ENCODE data around the gene LYPD6B. TPM values are rescaled to one million over a fixed set of nuclear protein-coding genes. Genes with fewer than 3 reads are reported as not detected.

The LYPD6B gene
- total RNA-seq, 1 donor from 2014 or later: not detected

GRCh38 chr2:149152469-149152953, 114.0 kb downstream of the LYPD6B start:
- Mint-ChIP-seq H3K4me3 (ENCODE audit: low read depth) (no peak overlapping the region), H3K4me1 (ENCODE audit: low read depth) (no peaks in the 10 kb centered on the region), H3K27me3 (ENCODE audit: low read depth) (peaks cover 14% of the 10 kb centered on the region), H3K9me3 (no peaks in the 10 kb centered on the region), H3K27ac (no peak overlapping the region), H3K36me3 (ENCODE audit: low read depth) (no peaks in the 10 kb centered on the region)
- intact Hi-C loops (cut with micrococcal nuclease): no loop called here
- no peak for DNase-seq (ENCODE audit: low spot score)

- Mint-ChIP-seq H3K4me1 (ENCODE audit: low read depth) (no peaks in the 10 kb centered on the region), H3K27me3 (ENCODE audit: low read depth) (peaks cover 21% of the 10 kb centered on the region)
These were observed 116.9 kb downstream of the LYPD6B start for GRCh38 chr2:149155196-149155969.

GRCh38 chr2:149155988-149156387, 117.5 kb downstream of the LYPD6B start:
- Mint-ChIP-seq H3K27me3 (ENCODE audit: low read depth) (peaks cover 21% of the 10 kb centered on the region), H3K4me1 (ENCODE audit: low read depth) (peaks cover 6% of the 10 kb centered on the region), H3K4me3 (ENCODE audit: low read depth) (no peak overlapping the region), H3K27ac (no peak overlapping the region), H3K9me3 (no peaks in the 10 kb centered on the region), H3K36me3 (ENCODE audit: low read depth) (no peaks in the 10 kb centered on the region)
- intact Hi-C loops (cut with micrococcal nuclease): no loop called here
- DNase-seq (ENCODE audit: low spot score): no peak

More at GRCh38 chr2:149155196-149155969, 116.9 kb downstream of the LYPD6B start:
- Mint-ChIP-seq H3K27ac (no peak overlapping the region), H3K4me3 (ENCODE audit: low read depth) (no peak overlapping the region), H3K9me3 (no peaks in the 10 kb centered on the region), H3K36me3 (ENCODE audit: low read depth) (no peaks in the 10 kb centered on the region)
- no peak for DNase-seq (ENCODE audit: low spot score)
- intact Hi-C loops (cut with micrococcal nuclease): no loop called here

- no peaks in the 10 kb centered on the region for H3K9me3 Mint-ChIP-seq
- no peak for DNase-seq (ENCODE audit: low spot score)
- intact Hi-C loops (cut with micrococcal nuclease): no loop called here
- H3K4me1 Mint-ChIP-seq (ENCODE audit: low read depth): peaks cover 13% of the 10 kb centered on the region
- peaks cover 18% of the 10 kb centered on the region for H3K27me3 Mint-ChIP-seq (ENCODE audit: low read depth)
- H3K4me3 Mint-ChIP-seq (ENCODE audit: low read depth): no peak overlapping the region
- no peak overlapping the region for H3K27ac Mint-ChIP-seq
- H3K36me3 Mint-ChIP-seq (ENCODE audit: low read depth): no peaks in the 10 kb centered on the region
These were observed 118.7 kb downstream of the LYPD6B start for GRCh38 chr2:149156971-149157740.

- Mint-ChIP-seq H3K4me1 (ENCODE audit: low read depth) (peaks cover 13% of the 10 kb centered on the region), H3K27me3 (ENCODE audit: low read depth) (peaks cover 28% of the 10 kb centered on the region), H3K36me3 (ENCODE audit: low read depth) (no peaks in the 10 kb centered on the region), H3K27ac (no peak overlapping the region), H3K9me3 (no peaks in the 10 kb centered on the region), H3K4me3 (ENCODE audit: low read depth) (no peak overlapping the region)
- intact Hi-C loops (cut with micrococcal nuclease): no loop called here
- DNase-seq (ENCODE audit: low spot score): no peak
These were observed 120.5 kb downstream of the LYPD6B start for GRCh38 chr2:149158957-149159356.

- H3K4me3 Mint-ChIP-seq (ENCODE audit: low read depth): no peak overlapping the region
- intact Hi-C loops (cut with micrococcal nuclease): loop anchor here (2.0 kb wide), 1 partner anchor 91 kb away; no protein-coding TSS in a partner anchor
- H3K36me3 Mint-ChIP-seq (ENCODE audit: low read depth): no peaks in the 10 kb centered on the region
- no peak overlapping the region for H3K27ac Mint-ChIP-seq
- peaks cover 30% of the 10 kb centered on the region for H3K27me3 Mint-ChIP-seq (ENCODE audit: low read depth)
- H3K4me1 Mint-ChIP-seq (ENCODE audit: low read depth): peaks cover 13% of the 10 kb centered on the region
- no peak for DNase-seq (ENCODE audit: low spot score)
- H3K9me3 Mint-ChIP-seq: no peaks in the 10 kb centered on the region
These were observed 121.7 kb downstream of the LYPD6B start for GRCh38 chr2:149160195-149160594.

- H3K27ac Mint-ChIP-seq: no peak overlapping the region
- intact Hi-C loops (cut with micrococcal nuclease): loop anchor here (2.0 kb wide), 1 partner anchor 92 kb away; no protein-coding TSS in a partner anchor
- H3K4me3 Mint-ChIP-seq (ENCODE audit: low read depth): no peak overlapping the region
- H3K9me3 Mint-ChIP-seq: no peaks in the 10 kb centered on the region
- peaks cover 13% of the 10 kb centered on the region for H3K4me1 Mint-ChIP-seq (ENCODE audit: low read depth)
- no peak for DNase-seq (ENCODE audit: low spot score)
- H3K36me3 Mint-ChIP-seq (ENCODE audit: low read depth): no peaks in the 10 kb centered on the region
- H3K27me3 Mint-ChIP-seq (ENCODE audit: low read depth): peaks cover 32% of the 10 kb centered on the region
These were observed 122.3 kb downstream of the LYPD6B start for GRCh38 chr2:149160701-149161217.

GRCh38 chr2:149161481-149162225, 123.2 kb downstream of the LYPD6B start:
- intact Hi-C loops (cut with micrococcal nuclease): loop anchor here (2.0 kb wide), 1 partner anchor 93 kb away; no protein-coding TSS in a partner anchor

GRCh38 chr2:149164296-149164695, 125.8 kb downstream of the LYPD6B start:
- intact Hi-C loops (cut with micrococcal nuclease): no loop called here
- peaks cover 25% of the 10 kb centered on the region for H3K27me3 Mint-ChIP-seq (ENCODE audit: low read depth)
- H3K27ac Mint-ChIP-seq: no peak overlapping the region

More at GRCh38 chr2:149161481-149162225, 123.2 kb downstream of the LYPD6B start:
- Mint-ChIP-seq H3K36me3 (ENCODE audit: low read depth) (no peaks in the 10 kb centered on the region), H3K27ac (no peak overlapping the region), H3K4me1 (ENCODE audit: low read depth) (peaks cover 15% of the 10 kb centered on the region), H3K27me3 (ENCODE audit: low read depth) (peaks cover 33% of the 10 kb centered on the region), H3K9me3 (no peaks in the 10 kb centered on the region), H3K4me3 (ENCODE audit: low read depth) (no peak overlapping the region)
- no peak for DNase-seq (ENCODE audit: low spot score)

GRCh38 chr2:149164827-149165226, 126.3 kb downstream of the LYPD6B start:
- H3K27me3 Mint-ChIP-seq (ENCODE audit: low read depth): peaks cover 25% of the 10 kb centered on the region
- no peaks in the 10 kb centered on the region for H3K9me3 Mint-ChIP-seq
- H3K27ac Mint-ChIP-seq: no peak overlapping the region
- peaks cover 20% of the 10 kb centered on the region for H3K4me1 Mint-ChIP-seq (ENCODE audit: low read depth)
- intact Hi-C loops (cut with micrococcal nuclease): no loop called here
- DNase-seq (ENCODE audit: low spot score): no peak
- no peak overlapping the region for H3K4me3 Mint-ChIP-seq (ENCODE audit: low read depth)
- H3K36me3 Mint-ChIP-seq (ENCODE audit: low read depth): no peaks in the 10 kb centered on the region

More at GRCh38 chr2:149164296-149164695, 125.8 kb downstream of the LYPD6B start:
- DNase-seq (ENCODE audit: low spot score): no peak
- Mint-ChIP-seq H3K4me1 (ENCODE audit: low read depth) (peaks cover 19% of the 10 kb centered on the region), H3K36me3 (ENCODE audit: low read depth) (no peaks in the 10 kb centered on the region), H3K4me3 (ENCODE audit: low read depth) (no peak overlapping the region), H3K9me3 (no peaks in the 10 kb centered on the region)

- Mint-ChIP-seq H3K27ac (no peak overlapping the region), H3K36me3 (ENCODE audit: low read depth) (no peaks in the 10 kb centered on the region), H3K9me3 (peaks cover 13% of the 10 kb centered on the region), H3K4me1 (ENCODE audit: low read depth) (peaks cover 7% of the 10 kb centered on the region), H3K27me3 (ENCODE audit: low read depth) (peaks cover 28% of the 10 kb centered on the region), H3K4me3 (ENCODE audit: low read depth) (no peak overlapping the region)
- intact Hi-C loops (cut with micrococcal nuclease): no loop called here
- peak; percentile 14 for DNase-seq (ENCODE audit: low spot score)
These were observed 128.7 kb downstream of the LYPD6B start for GRCh38 chr2:149167001-149167780.

Data from activated T-helper 2 cell treated with anti-CD3 and anti-CD28 coated beads, Interferon-gamma antibody, Interleukin-2, Interleukin-4, amounts not matched to agents 10 μg/mL and 5 μg/mL and 100 μg/mL, durations not matched to agents 14 hours and 24 hours and 36 hours (primary cell).